SK-N-SH (cell line): Measurements from ENCODE around the gene PARP4. TPM values are rescaled to one million over a fixed set of nuclear protein-coding genes. Genes with fewer than 3 reads are reported as not detected.

ENCODE experiments used
- CTCF ChIA-PET: fragments of 300-600, 350-600 bp; formaldehyde crosslinking; extraction: SDS; loops from one replicate; lab custom pipeline; 2021; lab: Yijun Ruan, JAX
- POLR2A ChIA-PET: fragments of 350-600 bp; sonication (Branson Sonifier 250); formaldehyde crosslinking; extraction: SDS; loops from one replicate; lab custom pipeline; 2020; ENCODE audit warnings: antibody characterized with exemption, inconsistent platforms; lab: Yijun Ruan, JAX
- DNase-seq: peaks from one replicate; pipeline ENCODE4 v3.0.0; 2012
- H2AFZ ChIP-seq: fragments of 200-600 bp; sonication (generic); 2 replicates; pipeline ENCODE4 v1.8.1; 2016; ENCODE audit warnings: antibody characterized with exemption, mild to moderate bottlenecking, low read depth
- H3F3A ChIP-seq: fragments of 200-600 bp; sonication (generic); replicated peaks from 2 replicates; pipeline ENCODE3; 2016; ENCODE audit warnings: antibody characterized with exemption, mild to moderate bottlenecking; ENCODE audit not compliant: insufficient read depth
- H3K27ac ChIP-seq, 2 experiments: fragments of 200-500 bp in 1 of 2; fragments of 200-600 bp in 1 of 2; sonication (Bioruptor generic) in 1 of 2; sonication (generic), shearing (Covaris generic) in 1 of 2; 2 replicates each; pipeline versions ENCODE4 v1.5.1 to v1.6.1; 2014 to 2016; ENCODE audit warnings: low read depth in 2 of 2, inconsistent platforms in 1 of 2, low read length in 1 of 2, mild to moderate bottlenecking in 1 of 2, mixed read lengths in 1 of 2
- H3K27me3 ChIP-seq: fragments of 200-600 bp; sonication (generic), shearing (Covaris generic); 2 replicates; pipeline ENCODE4 v1.6.1; 2016; ENCODE audit warnings: mixed run types; ENCODE audit not compliant: insufficient read depth
- H3K36me3 ChIP-seq, 2 experiments: fragments of 200-500 bp in 1 of 2; fragments of 200-600 bp in 1 of 2; sonication (Bioruptor generic) in 1 of 2; sonication (generic) in 1 of 2; replicated peaks in 1 of 2; 2 replicates each; pipeline versions ENCODE3 to v1.5.1; 2014 to 2016; ENCODE audit warnings: low read length in 1 of 2, mild to moderate bottlenecking in 1 of 2; ENCODE audit not compliant: insufficient read depth in 2 of 2, control insufficient read depth in 1 of 2
- H3K4me1 ChIP-seq, 2 experiments: fragments of 200-500 bp in 1 of 2; fragments of 200-600 bp in 1 of 2; sonication (Bioruptor generic) in 1 of 2; sonication (generic), shearing (Covaris generic) in 1 of 2; 2 replicates each; pipeline versions ENCODE4 v1.5.1 to v1.6.1; 2014 to 2016; ENCODE audit warnings: low read depth in 1 of 2, low read length in 1 of 2, mixed run types in 1 of 2; ENCODE audit not compliant: insufficient read depth in 2 of 2, control insufficient read depth in 1 of 2
- H3K4me2 ChIP-seq: fragments of 200-600 bp; sonication (generic), shearing (Covaris generic); 2 replicates; pipeline ENCODE4 v1.6.1; 2017; ENCODE audit warnings: mixed run types
- H3K4me3 ChIP-seq, 2 experiments: fragments of 200-500 bp in 1 of 2; fragments of 200-600 bp in 1 of 2; sonication (Bioruptor generic) in 1 of 2; sonication (generic), shearing (Covaris generic) in 1 of 2; 2 replicates each; pipeline versions ENCODE4 v1.5.1 to v1.8.1; 2014 to 2016; ENCODE audit warnings: low read depth in 2 of 2, inconsistent platforms in 1 of 2, low read length in 1 of 2, mild to moderate bottlenecking in 1 of 2, mixed read lengths in 1 of 2, moderate library complexity in 1 of 2
- H3K79me2 ChIP-seq: fragments of 200-600 bp; sonication (generic); 2 replicates; pipeline ENCODE4 v1.8.1; 2017; ENCODE audit warnings: mild to moderate bottlenecking; ENCODE audit not compliant: insufficient read depth
- H3K9ac ChIP-seq: fragments of 200-600 bp; sonication (generic); 2 replicates; pipeline ENCODE4 v1.6.1; 2017; ENCODE audit warnings: mixed run types
- H3K9me2 ChIP-seq: fragments of 200-600 bp; sonication (generic); 2 replicates; pipeline ENCODE4 v1.6.1; 2017; ENCODE audit warnings: mixed run types
- H3K9me3 ChIP-seq: fragments of 200-600 bp; sonication (generic); 2 replicates; pipeline ENCODE4 v1.6.1; 2017; ENCODE audit warnings: mixed run types, mild to moderate bottlenecking, moderate library complexity
- H4K20me1 ChIP-seq: fragments of 200-600 bp; sonication (generic); 2 replicates; pipeline ENCODE4 v1.6.1; 2017; ENCODE audit warnings: mild to moderate bottlenecking, mixed run types; ENCODE audit not compliant: insufficient read depth
- CHD2 ChIP-seq: fragments of 150-350 bp; IDR thresholded peaks from 2 replicates; pipeline ENCODE4 v1.6.1; 2018; ENCODE audit warnings: low read length; ENCODE audit not compliant: partially characterized antibody
- EP300 ChIP-seq, 2 experiments: IDR thresholded peaks; 2 replicates each; pipeline versions ENCODE4 v1.4.0 to v1.6.1; 2012; ENCODE audit warnings: borderline replicate concordance in 1 of 2, low read depth in 1 of 2, low read length in 1 of 2
- EZH2phosphoT487 ChIP-seq: fragments of 200-600 bp; sonication (generic); IDR thresholded peaks from 2 replicates; pipeline ENCODE4 v1.6.1; 2017; ENCODE audit warnings: low read depth, mixed run types, mild to moderate bottlenecking, antibody characterized with exemption, moderate library complexity, borderline replicate concordance
- FOXM1 ChIP-seq: IDR thresholded peaks from 2 replicates; pipeline ENCODE4 v1.4.0; 2012; ENCODE audit warnings: low read depth, mild to moderate bottlenecking
- IRF3 ChIP-seq: fragments of 150-350 bp; IDR thresholded peaks from 2 replicates; pipeline ENCODE4 v1.6.1; 2016; ENCODE audit warnings: mild to moderate bottlenecking, low read depth, low read length
- JUND ChIP-seq: IDR thresholded peaks from 2 replicates; pipeline ENCODE4 v1.4.0; 2012
- MEF2A ChIP-seq: IDR thresholded peaks from 2 replicates; pipeline ENCODE4 v1.4.0; 2012; ENCODE audit warnings: low read depth, borderline replicate concordance
- MXI1 ChIP-seq: IDR thresholded peaks from 2 replicates; pipeline ENCODE4 v1.6.1; 2012; ENCODE audit warnings: mild to moderate bottlenecking, low read depth, low read length, improper control_type of control experiment
- NFIC ChIP-seq: IDR thresholded peaks from 2 replicates; pipeline ENCODE4 v1.4.0; 2012; ENCODE audit warnings: borderline replicate concordance
- NRF1 ChIP-seq: IDR thresholded peaks from 2 replicates; pipeline ENCODE4 v1.6.1; 2012; ENCODE audit warnings: low read depth, mild to moderate bottlenecking, low read length
- RAD21 ChIP-seq: IDR thresholded peaks from 2 replicates; pipeline ENCODE4 v1.6.1; 2012; ENCODE audit warnings: mild to moderate bottlenecking, low read length
- RFX5 ChIP-seq: IDR thresholded peaks from 2 replicates; pipeline ENCODE4 v1.6.1; 2012; ENCODE audit warnings: mild to moderate bottlenecking, improper control_type of control experiment, low read length
- SIN3A ChIP-seq: IDR thresholded peaks from 2 replicates; pipeline ENCODE4 v1.6.1; 2012; ENCODE audit warnings: low read depth, mild to moderate bottlenecking, low read length, moderate library complexity, borderline replicate concordance
- SMC3 ChIP-seq: IDR thresholded peaks from 2 replicates; pipeline ENCODE4 v1.6.1; 2012; ENCODE audit warnings: low read depth, low read length, improper control_type of control experiment
- TEAD4 ChIP-seq: IDR thresholded peaks from 2 replicates; pipeline ENCODE4 v1.4.0; 2012; ENCODE audit warnings: mild to moderate bottlenecking, borderline replicate concordance; ENCODE audit not compliant: insufficient read depth
- USF1 ChIP-seq: IDR thresholded peaks from 2 replicates; pipeline ENCODE4 v1.4.0; 2012; ENCODE audit warnings: low read depth, borderline replicate concordance
- YY1 ChIP-seq: IDR thresholded peaks from 2 replicates; pipeline ENCODE4 v1.4.0; 2012; ENCODE audit warnings: low read depth, mild to moderate bottlenecking
- WGBS: methylation state at CpG from one replicate; pipeline ENCODE4 v1.1.6; 2017; ENCODE audit warnings: low lambda C conversion rate; 5-methylcytosine and 5-hydroxymethylcytosine counted together
- polyA plus RNA-seq, 3 experiments: library from polyadenylated mRNA; depleted of rRNA; stranded (reverse); fragments of >200 nt; gene quantifications; 2 replicates each; pipeline ENCODE4 v1.2.3, GENCODE V29; 2012
- TF ChIP-seq, protein P1 (sequence below): IDR thresholded peaks from 2 replicates; pipeline ENCODE4 v1.4.0; 2012; ENCODE audit warnings: low read depth, borderline replicate concordance
- TF ChIP-seq, protein P2 (sequence below): fragments of 150-350 bp; IDR thresholded peaks from 2 replicates; pipeline ENCODE4 v1.6.1; 2017; ENCODE audit warnings: antibody characterized with exemption, low read length, low read depth, borderline replicate concordance
- TF ChIP-seq, protein P3 (sequence below): IDR thresholded peaks from 2 replicates; pipeline ENCODE4; 2012

Gene PARP4
- polyA plus RNA-seq, 1 of the 3 experiments (the other 2 are of a cell fraction), result 33.9 TPM

DNA sequence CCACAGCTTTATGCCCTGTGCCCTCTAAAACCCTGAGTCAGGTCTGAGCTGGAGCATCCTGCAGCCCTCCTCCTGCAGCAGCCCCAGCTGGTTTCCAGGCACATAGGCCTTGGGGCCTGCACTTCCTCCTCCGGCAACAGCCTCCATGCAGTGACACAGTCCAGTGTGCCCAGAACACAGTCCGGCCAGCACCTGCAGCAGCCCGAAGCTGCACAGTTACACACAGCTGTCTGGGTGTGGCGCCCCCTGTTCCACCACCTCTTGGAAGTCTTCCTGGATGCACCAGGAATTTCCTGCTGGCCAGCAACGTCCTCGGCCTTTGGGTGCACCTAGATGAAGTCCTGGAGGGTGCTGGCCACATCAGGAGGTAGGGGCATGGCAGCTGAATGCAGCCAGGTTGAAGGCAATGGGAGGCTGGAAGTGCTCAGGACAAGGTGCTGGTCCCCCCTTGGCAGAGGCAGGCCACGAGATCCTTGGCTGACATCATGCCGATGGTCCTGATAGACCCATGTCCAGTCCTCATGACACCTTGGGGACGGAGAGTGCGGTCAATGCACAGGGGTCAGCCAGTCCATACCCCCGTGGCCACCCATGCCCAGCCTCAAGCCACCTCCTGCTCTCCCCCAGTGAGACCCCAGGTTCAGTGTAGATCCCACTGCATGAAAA lies 27.1 kb upstream of the PARP4 start:
- Histone ChIP-seq H3K4me1 (peaks cover 0 to 2% of the 10 kb centered on the region in 2 experiments; a peak in 1 of 4 replicates), H3K4me3 (no peak overlapping the region), H2AFZ (no peak overlapping the region), H3K27me3 (peaks cover 24% of the 10 kb centered on the region; the same call in 1 of the 2 replicates), H3K9ac (no peak overlapping the region), H3K27ac (no peak overlapping the region), H3K79me2 (no peaks in the 10 kb centered on the region), H3K36me3 (no peaks in the 10 kb centered on the region), H4K20me1 (no peaks in the 10 kb centered on the region), H3K9me2 (no peaks in the 10 kb centered on the region), H3K9me3 (no peaks in the 10 kb centered on the region), H3F3A (no peaks in the 10 kb centered on the region), H3K4me2 (no peak overlapping the region)
- CTCF ChIA-PET, result no interaction called here
- no peak for TF ChIP-seq USF1
- no peak for TF ChIP-seq IRF3
- TF ChIP-seq, protein P1, sequence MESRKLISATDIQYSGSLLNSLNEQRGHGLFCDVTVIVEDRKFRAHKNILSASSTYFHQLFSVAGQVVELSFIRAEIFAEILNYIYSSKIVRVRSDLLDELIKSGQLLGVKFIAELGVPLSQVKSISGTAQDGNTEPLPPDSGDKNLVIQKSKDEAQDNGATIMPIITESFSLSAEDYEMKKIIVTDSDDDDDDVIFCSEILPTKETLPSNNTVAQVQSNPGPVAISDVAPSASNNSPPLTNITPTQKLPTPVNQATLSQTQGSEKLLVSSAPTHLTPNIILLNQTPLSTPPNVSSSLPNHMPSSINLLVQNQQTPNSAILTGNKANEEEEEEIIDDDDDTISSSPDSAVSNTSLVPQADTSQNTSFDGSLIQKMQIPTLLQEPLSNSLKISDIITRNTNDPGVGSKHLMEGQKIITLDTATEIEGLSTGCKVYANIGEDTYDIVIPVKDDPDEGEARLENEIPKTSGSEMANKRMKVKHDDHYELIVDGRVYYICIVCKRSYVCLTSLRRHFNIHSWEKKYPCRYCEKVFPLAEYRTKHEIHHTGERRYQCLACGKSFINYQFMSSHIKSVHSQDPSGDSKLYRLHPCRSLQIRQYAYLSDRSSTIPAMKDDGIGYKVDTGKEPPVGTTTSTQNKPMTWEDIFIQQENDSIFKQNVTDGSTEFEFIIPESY, result no peak
- TF ChIP-seq, protein P2, sequence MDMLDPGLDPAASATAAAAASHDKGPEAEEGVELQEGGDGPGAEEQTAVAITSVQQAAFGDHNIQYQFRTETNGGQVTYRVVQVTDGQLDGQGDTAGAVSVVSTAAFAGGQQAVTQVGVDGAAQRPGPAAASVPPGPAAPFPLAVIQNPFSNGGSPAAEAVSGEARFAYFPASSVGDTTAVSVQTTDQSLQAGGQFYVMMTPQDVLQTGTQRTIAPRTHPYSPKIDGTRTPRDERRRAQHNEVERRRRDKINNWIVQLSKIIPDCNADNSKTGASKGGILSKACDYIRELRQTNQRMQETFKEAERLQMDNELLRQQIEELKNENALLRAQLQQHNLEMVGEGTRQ, result no peak
- TF ChIP-seq NRF1, result no peak
- TF ChIP-seq YY1, result no peak
- no peak for TF ChIP-seq MEF2A
- TF ChIP-seq NFIC, result no peak
- no peak for TF ChIP-seq SIN3A
- TF ChIP-seq MXI1, result no peak
- TF ChIP-seq JUND, result no peak
- no peak for TF ChIP-seq TEAD4
- no peak for TF ChIP-seq SMC3
- TF ChIP-seq RFX5, result no peak
- no peak for TF ChIP-seq EZH2phosphoT487
- TF ChIP-seq, protein P3, sequence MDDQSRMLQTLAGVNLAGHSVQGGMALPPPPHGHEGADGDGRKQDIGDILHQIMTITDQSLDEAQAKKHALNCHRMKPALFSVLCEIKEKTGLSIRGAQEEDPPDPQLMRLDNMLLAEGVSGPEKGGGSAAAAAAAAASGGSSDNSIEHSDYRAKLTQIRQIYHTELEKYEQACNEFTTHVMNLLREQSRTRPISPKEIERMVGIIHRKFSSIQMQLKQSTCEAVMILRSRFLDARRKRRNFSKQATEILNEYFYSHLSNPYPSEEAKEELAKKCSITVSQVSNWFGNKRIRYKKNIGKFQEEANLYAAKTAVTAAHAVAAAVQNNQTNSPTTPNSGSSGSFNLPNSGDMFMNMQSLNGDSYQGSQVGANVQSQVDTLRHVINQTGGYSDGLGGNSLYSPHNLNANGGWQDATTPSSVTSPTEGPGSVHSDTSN, result no peak
- TF ChIP-seq RAD21, result no peak
- TF ChIP-seq EP300 (IDR thresholded peaks at IDR 0.05; ENCODE audit: borderline replicate concordance in 1 of 2, low read depth in 1 of 2, low read length in 1 of 2), result no peak
- no peak for TF ChIP-seq FOXM1
- no peak for TF ChIP-seq CHD2
- DNase-seq, result no peak
- 92% methylated on average over 4 of the region's 11 CpGs for WGBS
- POLR2A ChIA-PET, result no interaction called here
